Gastrocnemius medialis (tissue), 4 donors: ENCODE measurements around the gene KIF26B.

Source experiments
- POLR2A ChIP-seq, 2 donors: fragments of 450-650 bp; IDR thresholded peaks; one replicate each; pipeline ENCODE4 v1.6.1; 2017; ENCODE audit warnings: antibody characterized with exemption in 2 of 2, mild to moderate bottlenecking in 2 of 2, moderate library complexity in 2 of 2
- TF ChIP-seq, protein P1 (sequence below), 5 experiments: fragments of 450-650 bp in 3 of 5; fragments of 200-600 bp in 2 of 5; sonication (generic) in 2 of 5; IDR thresholded peaks in 4 of 5; conservative IDR thresholded peaks in 1 of 5; 1 replicate in 4 of 5; 2 replicates in 1 of 5; pipeline ENCODE4 v1.5.1; 2016 to 2019; ENCODE audit warnings: antibody characterized with exemption in 5 of 5, mild to moderate bottlenecking in 3 of 5, moderate library complexity in 3 of 5

DNA sequence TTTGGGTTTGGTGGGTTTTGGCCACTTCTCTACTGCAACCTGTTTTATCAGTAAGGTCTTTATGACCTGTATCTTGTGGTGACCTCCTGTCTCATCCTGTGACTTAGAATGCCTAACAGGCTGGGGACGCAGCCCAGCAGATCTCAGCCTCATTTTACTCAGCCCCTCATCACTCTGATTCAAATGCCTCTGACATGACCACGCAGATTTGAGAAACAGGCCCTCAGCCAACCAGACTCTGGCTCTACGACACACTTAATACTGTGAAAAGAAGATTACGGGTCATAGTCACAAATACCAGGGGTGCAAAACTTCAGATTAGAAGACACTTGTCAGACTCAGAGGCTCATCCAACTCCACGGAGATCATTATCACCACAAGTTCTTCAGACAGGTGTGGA, 28.3 kb upstream of the KIF26B start:
- TF ChIP-seq POLR2A (IDR thresholded peaks at IDR 0.05), result no peak
- TF ChIP-seq, protein P1, sequence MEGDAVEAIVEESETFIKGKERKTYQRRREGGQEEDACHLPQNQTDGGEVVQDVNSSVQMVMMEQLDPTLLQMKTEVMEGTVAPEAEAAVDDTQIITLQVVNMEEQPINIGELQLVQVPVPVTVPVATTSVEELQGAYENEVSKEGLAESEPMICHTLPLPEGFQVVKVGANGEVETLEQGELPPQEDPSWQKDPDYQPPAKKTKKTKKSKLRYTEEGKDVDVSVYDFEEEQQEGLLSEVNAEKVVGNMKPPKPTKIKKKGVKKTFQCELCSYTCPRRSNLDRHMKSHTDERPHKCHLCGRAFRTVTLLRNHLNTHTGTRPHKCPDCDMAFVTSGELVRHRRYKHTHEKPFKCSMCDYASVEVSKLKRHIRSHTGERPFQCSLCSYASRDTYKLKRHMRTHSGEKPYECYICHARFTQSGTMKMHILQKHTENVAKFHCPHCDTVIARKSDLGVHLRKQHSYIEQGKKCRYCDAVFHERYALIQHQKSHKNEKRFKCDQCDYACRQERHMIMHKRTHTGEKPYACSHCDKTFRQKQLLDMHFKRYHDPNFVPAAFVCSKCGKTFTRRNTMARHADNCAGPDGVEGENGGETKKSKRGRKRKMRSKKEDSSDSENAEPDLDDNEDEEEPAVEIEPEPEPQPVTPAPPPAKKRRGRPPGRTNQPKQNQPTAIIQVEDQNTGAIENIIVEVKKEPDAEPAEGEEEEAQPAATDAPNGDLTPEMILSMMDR (IDR thresholded peaks at IDR 0.05 in 4 of 5, conservative IDR thresholded peaks at IDR 0.05 in 1 of 5), result no peak
